A673 (cell line): Measurements from ENCODE around the gene EPPIN.

ENCODE experiments used
- CTCF ChIP-seq: fragments of 300-800, 200-600 bp; sonication (generic); conservative IDR thresholded peaks from 2 replicates; pipeline ENCODE4 v1.5.1; 2017; ENCODE audit warnings: low read depth, mild to moderate bottlenecking, antibody characterized with exemption, low read length, moderate library complexity, mixed read lengths
- EZH2 ChIP-seq: fragments of 200-600 bp; sonication (generic); IDR thresholded peaks from 2 replicates; pipeline ENCODE4 v1.6.1; 2017; ENCODE audit warnings: borderline replicate concordance, low read depth, mild to moderate bottlenecking, mixed read lengths, antibody characterized with exemption, low read length; ENCODE audit not compliant: poor library complexity, severe bottlenecking

GRCh38 chr20:45503403-45503802 is 43.8 kb downstream of the EPPIN start:
- TF ChIP-seq CTCF (no peak), EZH2 (no peak)
